ENCODE measurements around the gene GNL1. TPM values are rescaled to one million over a fixed set of nuclear protein-coding genes. Genes with fewer than 3 reads are reported as not detected.

The GNL1 gene
- polyA plus RNA-seq, 1 donor (not counting 4 experiments of a cell fraction or from before 2014, with no cell fraction given) = 39.5 TPM

DNA sequence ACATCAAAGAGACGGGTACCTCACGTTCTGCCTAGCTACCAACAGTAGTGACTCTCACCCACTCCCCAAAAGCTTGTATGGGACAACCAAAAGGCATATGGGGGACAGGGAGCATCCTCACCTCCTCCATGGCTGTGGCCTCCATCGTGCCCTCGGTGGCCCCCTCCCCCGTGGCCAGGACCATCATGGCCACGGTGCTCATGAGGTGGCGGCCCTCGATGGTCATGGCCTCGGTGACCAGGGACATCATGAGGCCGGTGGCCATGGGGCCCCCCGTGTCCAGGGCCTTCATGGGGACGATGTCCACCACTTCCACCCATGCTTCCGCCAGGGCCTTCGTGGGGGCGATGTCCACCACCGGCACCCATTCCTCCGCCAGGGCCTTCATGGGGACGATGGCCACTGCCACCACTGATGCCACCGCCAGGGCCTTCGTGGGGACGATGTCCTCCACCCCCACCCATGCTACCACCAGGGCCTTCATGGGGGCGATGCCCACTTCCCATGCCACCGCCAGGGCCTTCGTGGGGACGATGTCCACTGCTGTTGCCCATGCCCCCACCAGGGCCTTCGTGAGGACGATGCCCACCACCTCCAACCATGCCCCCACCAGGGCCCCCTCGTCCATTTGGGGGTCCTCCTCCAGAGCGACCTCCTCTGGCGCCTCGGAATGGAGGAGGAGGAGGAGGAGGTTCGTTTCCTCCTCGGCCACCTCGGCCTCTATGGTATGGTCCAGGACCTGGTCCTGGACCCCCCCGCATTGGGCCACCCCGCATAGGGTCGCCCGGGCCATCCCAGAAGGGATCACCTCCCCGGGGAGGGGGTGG, 45.7 kb upstream of the GNL1 start:
- Histone ChIP-seq H3K4me1 (ENCODE audit: control insufficient read depth, extremely low read depth, insufficient read depth, low read length) (no peaks in the 10 kb centered on the region), H3K9me3 (ENCODE audit: control insufficient read depth, low read depth, low read length) (no peaks in the 10 kb centered on the region), H3K9ac (ENCODE audit: control insufficient read depth, extremely low read depth, insufficient read depth, low read length) (no peak overlapping the region), H3K9me1 (ENCODE audit: control insufficient read depth, extremely low read depth, insufficient read depth, low read length) (no peaks in the 10 kb centered on the region), H3K4me2 (ENCODE audit: control insufficient read depth, extremely low read depth, insufficient read depth, low read depth, low read length) (no peak overlapping the region), H3K27ac (ENCODE audit: control insufficient read depth, insufficient read depth, low read length) (no peak overlapping the region), H3K27me3 (ENCODE audit: control insufficient read depth, extremely low read depth, insufficient read depth, low read length) (no peaks in the 10 kb centered on the region), H3K36me3 (ENCODE audit: control insufficient read depth in 2 of 2, extremely low read depth in 1 of 2, insufficient read depth in 2 of 2, low read length in 2 of 2) (peaks cover 43 to 53% of the 10 kb centered on the region in 2 experiments), H3K79me2 (ENCODE audit: control insufficient read depth, insufficient read depth, low read length) (no peaks in the 10 kb centered on the region), H2AFZ (ENCODE audit: control insufficient read depth, low read length) (no peak overlapping the region), H3K4me3 (ENCODE audit: control insufficient read depth in 2 of 3, extremely low read depth in 1 of 3, insufficient read depth in 2 of 3, low read depth in 1 of 3, low read length in 3 of 3) (no peak overlapping the region), H4K20me1 (ENCODE audit: control insufficient read depth, extremely low read depth, insufficient read depth, low read length) (no peaks in the 10 kb centered on the region)
- dilution Hi-C loops (cut with MboI; ENCODE audit: extremely low pct_ligation_motif_present, low sequenced_read_pairs) = no loop called here
- DNase-seq (ENCODE audit: low read depth, low spot score) = no peak
- no peak for FAIRE-seq
- TF ChIP-seq, protein P1, sequence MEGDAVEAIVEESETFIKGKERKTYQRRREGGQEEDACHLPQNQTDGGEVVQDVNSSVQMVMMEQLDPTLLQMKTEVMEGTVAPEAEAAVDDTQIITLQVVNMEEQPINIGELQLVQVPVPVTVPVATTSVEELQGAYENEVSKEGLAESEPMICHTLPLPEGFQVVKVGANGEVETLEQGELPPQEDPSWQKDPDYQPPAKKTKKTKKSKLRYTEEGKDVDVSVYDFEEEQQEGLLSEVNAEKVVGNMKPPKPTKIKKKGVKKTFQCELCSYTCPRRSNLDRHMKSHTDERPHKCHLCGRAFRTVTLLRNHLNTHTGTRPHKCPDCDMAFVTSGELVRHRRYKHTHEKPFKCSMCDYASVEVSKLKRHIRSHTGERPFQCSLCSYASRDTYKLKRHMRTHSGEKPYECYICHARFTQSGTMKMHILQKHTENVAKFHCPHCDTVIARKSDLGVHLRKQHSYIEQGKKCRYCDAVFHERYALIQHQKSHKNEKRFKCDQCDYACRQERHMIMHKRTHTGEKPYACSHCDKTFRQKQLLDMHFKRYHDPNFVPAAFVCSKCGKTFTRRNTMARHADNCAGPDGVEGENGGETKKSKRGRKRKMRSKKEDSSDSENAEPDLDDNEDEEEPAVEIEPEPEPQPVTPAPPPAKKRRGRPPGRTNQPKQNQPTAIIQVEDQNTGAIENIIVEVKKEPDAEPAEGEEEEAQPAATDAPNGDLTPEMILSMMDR (optimal IDR thresholded peaks at IDR 0.05 in 1 of 3, IDR thresholded peaks at IDR 0.05 in 1 of 3, conservative IDR thresholded peaks at IDR 0.05 in 1 of 3; ENCODE audit: extremely low read depth in 1 of 3, insufficient read depth in 2 of 3, low read length in 3 of 3) = no peak
- no peak for TF ChIP-seq EZH2 (IDR thresholded peaks at IDR 0.05; ENCODE audit: low read length)

DNA sequence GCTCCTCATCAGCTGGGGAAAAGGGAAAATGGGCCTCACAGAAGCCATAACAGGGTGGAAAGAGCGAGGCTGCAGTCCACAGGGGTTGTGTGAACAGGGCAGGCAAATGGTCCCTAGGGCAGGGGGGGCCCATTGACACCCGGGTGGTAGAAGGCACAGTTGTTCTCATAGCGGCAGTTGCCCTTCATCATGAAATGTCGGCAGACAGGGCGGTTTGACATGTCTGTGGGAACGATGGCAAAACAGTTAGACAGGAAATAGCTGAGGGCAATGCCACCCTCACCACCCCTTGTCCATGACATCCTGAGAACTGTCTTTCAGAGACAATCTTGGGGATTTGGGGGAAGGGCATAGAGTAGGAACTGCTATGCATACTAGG, 45.1 kb upstream of the GNL1 start:
- H3K27ac ChIP-seq (ENCODE audit: control insufficient read depth, insufficient read depth, low read length) = no peak overlapping the region

More for the DNA sequence above, 45.1 kb upstream of the GNL1 start:
- H3K9me3 ChIP-seq (ENCODE audit: control insufficient read depth, low read depth, low read length) = no peaks in the 10 kb centered on the region
- dilution Hi-C loops (cut with MboI; ENCODE audit: extremely low pct_ligation_motif_present, low sequenced_read_pairs) = no loop called here
- no peaks in the 10 kb centered on the region for H3K4me1 ChIP-seq (ENCODE audit: control insufficient read depth, extremely low read depth, insufficient read depth, low read length)
- H3K79me2 ChIP-seq (ENCODE audit: control insufficient read depth, insufficient read depth, low read length) = no peaks in the 10 kb centered on the region
- no peak overlapping the region for H3K9ac ChIP-seq (ENCODE audit: control insufficient read depth, extremely low read depth, insufficient read depth, low read length)
- H3K36me3 ChIP-seq (ENCODE audit: control insufficient read depth in 2 of 2, extremely low read depth in 1 of 2, insufficient read depth in 2 of 2, low read length in 2 of 2) = peaks cover 41 to 48% of the 10 kb centered on the region in 2 experiments
- DNase-seq (ENCODE audit: low read depth, low spot score) (no peak), FAIRE-seq (no peak)
- H4K20me1 ChIP-seq (ENCODE audit: control insufficient read depth, extremely low read depth, insufficient read depth, low read length) = no peaks in the 10 kb centered on the region
- H3K4me2 ChIP-seq (ENCODE audit: control insufficient read depth, extremely low read depth, insufficient read depth, low read depth, low read length) = no peak overlapping the region
- TF ChIP-seq, protein P1 (optimal IDR thresholded peaks at IDR 0.05 in 1 of 3, IDR thresholded peaks at IDR 0.05 in 1 of 3, conservative IDR thresholded peaks at IDR 0.05 in 1 of 3; ENCODE audit: extremely low read depth in 1 of 3, insufficient read depth in 2 of 3, low read length in 3 of 3) = no peak
- no peak for TF ChIP-seq EZH2 (IDR thresholded peaks at IDR 0.05; ENCODE audit: low read length)
- no peaks in the 10 kb centered on the region for H3K9me1 ChIP-seq (ENCODE audit: control insufficient read depth, extremely low read depth, insufficient read depth, low read length)
- H3K27me3 ChIP-seq (ENCODE audit: control insufficient read depth, extremely low read depth, insufficient read depth, low read length) = no peaks in the 10 kb centered on the region
- H2AFZ ChIP-seq (ENCODE audit: control insufficient read depth, low read length) = no peak overlapping the region
- no peak overlapping the region for H3K4me3 ChIP-seq (ENCODE audit: control insufficient read depth in 2 of 3, extremely low read depth in 1 of 3, insufficient read depth in 2 of 3, low read depth in 1 of 3, low read length in 3 of 3)
